Nephron (organoid): Measurements from ENCODE around the gene PIH1D1.
"Not testable (repeated sequence)": the region's sequence is repeated elsewhere in the genome, so short reads cannot be mapped to it uniquely, and the experiment has no call there.

ENCODE experiments used
- H3K27ac Mint-ChIP-seq, 3 experiments: 2 replicates each; pipeline ENCODE4 v1.8.0; 2020; ENCODE audit warnings: mixed read lengths in 3 of 3, mild to moderate bottlenecking in 2 of 3, moderate library complexity in 1 of 3
- H3K27me3 Mint-ChIP-seq: 2 replicates; pipeline ENCODE4 v1.8.0; 2021; ENCODE audit warnings: low read depth, mild to moderate bottlenecking, moderate library complexity, mixed read lengths
- H3K36me3 Mint-ChIP-seq: 2 replicates; pipeline ENCODE4 v1.8.0; 2020; ENCODE audit warnings: low read depth, mixed read lengths
- H3K4me1 Mint-ChIP-seq: 2 replicates; pipeline ENCODE4 v1.8.0; 2020; ENCODE audit warnings: mixed read lengths
- H3K4me3 Mint-ChIP-seq, 3 experiments: 2 replicates each; pipeline ENCODE4 v1.8.0; 2020; ENCODE audit warnings: mild to moderate bottlenecking in 3 of 3, mixed read lengths in 3 of 3, moderate library complexity in 2 of 3
- H3K9me3 Mint-ChIP-seq: 2 replicates; pipeline ENCODE4 v1.8.0; 2020; ENCODE audit warnings: mixed read lengths
- TF ChIP-seq, protein P1 (sequence below), 3 experiments: fragments of 200-600 bp; sonication (generic); IDR thresholded peaks; one replicate each; pipeline ENCODE4 v1.5.0; 2021; ENCODE audit warnings: antibody characterized with exemption in 3 of 3; ENCODE audit not compliant: unreplicated experiment in 3 of 3

The PIH1D1 gene

DNA sequence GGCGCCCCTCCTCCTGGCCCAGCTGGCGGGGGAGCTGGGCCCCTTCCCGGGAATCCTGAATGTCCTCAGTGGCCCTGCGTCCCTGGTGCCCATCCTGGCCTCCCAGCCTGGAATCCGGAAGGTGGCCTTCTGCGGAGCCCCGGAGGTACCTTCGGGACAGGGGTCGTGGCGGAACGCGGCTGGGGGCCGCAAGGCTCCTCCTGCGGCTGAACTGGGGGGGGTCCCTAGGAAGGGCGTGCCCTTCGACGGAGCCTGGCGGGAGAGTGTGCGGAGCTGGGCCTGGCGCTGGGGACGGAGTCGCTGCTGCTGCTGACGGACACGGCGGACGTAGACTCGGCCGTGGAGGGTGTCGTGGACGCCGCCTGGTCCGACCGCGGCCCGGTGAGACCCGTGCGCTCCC lies 10.0 kb upstream of the PIH1D1 start:
- Mint-ChIP-seq H3K36me3 (peaks cover 4% of the 10 kb centered on the region), H3K9me3 (no peaks in the 10 kb centered on the region), H3K4me1 (no peaks in the 10 kb centered on the region), H3K4me3 (no peak overlapping the region), H3K27me3 (no peaks in the 10 kb centered on the region), H3K27ac (no peak overlapping the region)
- TF ChIP-seq, protein P1, sequence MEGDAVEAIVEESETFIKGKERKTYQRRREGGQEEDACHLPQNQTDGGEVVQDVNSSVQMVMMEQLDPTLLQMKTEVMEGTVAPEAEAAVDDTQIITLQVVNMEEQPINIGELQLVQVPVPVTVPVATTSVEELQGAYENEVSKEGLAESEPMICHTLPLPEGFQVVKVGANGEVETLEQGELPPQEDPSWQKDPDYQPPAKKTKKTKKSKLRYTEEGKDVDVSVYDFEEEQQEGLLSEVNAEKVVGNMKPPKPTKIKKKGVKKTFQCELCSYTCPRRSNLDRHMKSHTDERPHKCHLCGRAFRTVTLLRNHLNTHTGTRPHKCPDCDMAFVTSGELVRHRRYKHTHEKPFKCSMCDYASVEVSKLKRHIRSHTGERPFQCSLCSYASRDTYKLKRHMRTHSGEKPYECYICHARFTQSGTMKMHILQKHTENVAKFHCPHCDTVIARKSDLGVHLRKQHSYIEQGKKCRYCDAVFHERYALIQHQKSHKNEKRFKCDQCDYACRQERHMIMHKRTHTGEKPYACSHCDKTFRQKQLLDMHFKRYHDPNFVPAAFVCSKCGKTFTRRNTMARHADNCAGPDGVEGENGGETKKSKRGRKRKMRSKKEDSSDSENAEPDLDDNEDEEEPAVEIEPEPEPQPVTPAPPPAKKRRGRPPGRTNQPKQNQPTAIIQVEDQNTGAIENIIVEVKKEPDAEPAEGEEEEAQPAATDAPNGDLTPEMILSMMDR (IDR thresholded peaks at IDR 0.05; ENCODE audit: unreplicated experiment in 3 of 3), result no peak

DNA sequence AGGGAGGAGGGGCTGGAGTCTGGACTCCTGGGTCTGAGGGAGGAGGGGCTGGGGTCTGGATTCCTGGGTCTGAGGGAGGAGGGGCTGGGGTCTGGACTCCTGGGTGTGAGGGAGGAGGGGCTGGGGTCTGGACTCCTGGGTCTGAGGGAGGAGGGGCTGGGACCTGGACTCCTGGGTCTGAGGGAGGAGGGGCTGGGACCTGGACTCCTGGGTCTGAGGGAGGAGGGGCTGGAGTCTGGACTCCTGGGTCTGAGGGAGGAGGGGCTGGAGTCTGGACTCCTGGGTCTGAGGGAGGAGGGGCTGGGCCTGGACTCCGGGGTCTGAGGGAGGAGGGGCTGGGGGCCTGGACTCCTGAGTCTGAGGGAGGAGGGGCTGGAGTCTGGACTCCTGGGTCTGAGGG lies 9.5 kb upstream of the PIH1D1 start:
- not testable (repeated sequence) for H3K27me3 Mint-ChIP-seq

DNA sequence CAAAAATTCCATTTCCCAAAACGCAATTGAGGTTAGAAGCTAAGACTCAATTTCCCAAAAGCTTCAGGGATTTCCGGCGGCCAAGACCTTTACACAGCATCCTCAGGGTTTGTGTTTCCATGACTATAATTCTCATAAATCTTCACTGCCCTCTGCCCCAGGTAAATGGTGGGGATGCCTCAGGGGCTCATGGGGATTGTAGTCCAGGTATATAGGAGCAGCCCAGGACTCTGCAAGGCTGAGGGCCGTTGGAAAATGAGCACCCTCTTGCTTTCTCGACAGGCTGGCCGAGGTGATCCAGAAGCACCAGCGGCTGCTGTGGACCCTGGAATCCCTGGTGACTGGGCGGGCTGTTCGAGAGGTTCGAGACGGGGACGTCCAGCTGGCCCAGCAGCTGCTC lies 7.8 kb upstream of the PIH1D1 start:
- H3K27ac Mint-ChIP-seq, result no peak overlapping the region
- H3K9me3 Mint-ChIP-seq, result no peaks in the 10 kb centered on the region
- peaks cover 9% of the 10 kb centered on the region for H3K36me3 Mint-ChIP-seq
- TF ChIP-seq, protein P1 (IDR thresholded peaks at IDR 0.05; ENCODE audit: unreplicated experiment in 3 of 3), result no peak
- no peak overlapping the region for H3K4me3 Mint-ChIP-seq
- H3K4me1 Mint-ChIP-seq, result peaks cover 6% of the 10 kb centered on the region
- H3K27me3 Mint-ChIP-seq, result no peaks in the 10 kb centered on the region

More for the DNA sequence above, 9.5 kb upstream of the PIH1D1 start:
- H3K4me1 Mint-ChIP-seq, H3K4me3 Mint-ChIP-seq, H3K9me3 Mint-ChIP-seq, H3K36me3 Mint-ChIP-seq, H3K27ac Mint-ChIP-seq: not testable (repeated sequence)

DNA sequence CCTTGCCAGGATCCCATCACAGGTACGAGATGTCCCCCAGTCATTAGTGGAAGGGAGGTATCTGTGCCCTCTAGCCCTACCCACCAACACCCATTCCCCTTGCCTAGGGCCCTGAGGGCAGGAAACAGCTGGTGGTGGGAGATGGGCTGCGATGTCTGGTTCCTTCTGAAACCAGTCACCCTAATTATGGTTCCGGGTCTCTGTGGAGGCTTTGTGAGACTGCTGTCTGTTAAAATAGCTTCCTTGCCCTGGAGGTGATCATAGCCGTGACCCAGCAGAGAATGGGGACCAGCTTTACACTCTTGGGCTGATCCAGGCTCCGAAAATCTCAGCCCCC lies 6.9 kb upstream of the PIH1D1 start:
- H3K27ac Mint-ChIP-seq, result no peak overlapping the region
- peaks cover 6% of the 10 kb centered on the region for H3K4me1 Mint-ChIP-seq
- no peak overlapping the region for H3K4me3 Mint-ChIP-seq
- TF ChIP-seq, protein P1 (IDR thresholded peaks at IDR 0.05; ENCODE audit: unreplicated experiment in 3 of 3), result no peak
- H3K9me3 Mint-ChIP-seq, result no peaks in the 10 kb centered on the region
- H3K27me3 Mint-ChIP-seq, result no peaks in the 10 kb centered on the region
- peaks cover 9% of the 10 kb centered on the region for H3K36me3 Mint-ChIP-seq

DNA sequence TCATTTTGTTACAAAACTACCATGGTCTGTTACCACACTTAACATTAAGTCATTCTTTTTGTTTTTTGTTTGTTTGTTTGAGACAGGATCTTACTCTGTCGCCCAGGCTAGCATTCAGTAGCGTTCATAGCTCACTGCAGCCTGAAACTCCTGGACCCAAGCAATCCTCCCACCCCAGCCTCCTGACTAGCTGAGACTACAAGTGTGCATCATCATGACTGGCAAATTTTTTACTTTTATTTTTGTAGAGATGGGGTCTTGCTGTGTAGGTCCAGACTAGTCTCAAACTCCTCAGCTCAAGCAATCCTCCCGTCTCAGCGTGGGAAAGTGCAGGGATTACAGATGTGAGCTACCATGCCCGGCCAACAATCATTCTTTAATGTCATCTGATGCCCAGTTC lies 4.7 kb upstream of the PIH1D1 start:
- H3K4me1 Mint-ChIP-seq, result peaks cover 18% of the 10 kb centered on the region

DNA sequence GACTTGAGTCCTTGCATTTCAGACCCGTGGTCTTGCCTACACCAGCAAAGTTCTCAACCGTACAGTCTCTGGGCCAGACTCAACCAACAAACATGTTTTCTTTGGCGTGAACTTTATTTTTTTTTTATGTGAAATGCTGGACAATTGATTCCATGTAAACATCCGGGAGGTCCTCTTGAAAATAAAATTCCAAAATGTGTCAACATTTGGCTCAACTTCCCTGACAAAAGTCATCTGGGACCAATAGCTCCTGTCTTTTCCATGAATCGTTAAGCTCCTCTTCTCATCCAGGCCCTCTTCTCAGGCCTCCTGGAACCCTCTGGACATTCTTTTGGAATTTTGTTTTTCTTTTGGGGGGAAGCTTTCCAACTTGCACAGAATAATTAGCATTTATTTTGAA lies 4.2 kb upstream of the PIH1D1 start:
- H3K4me1 Mint-ChIP-seq, result peaks cover 19% of the 10 kb centered on the region
- no peaks in the 10 kb centered on the region for H3K27me3 Mint-ChIP-seq
- TF ChIP-seq, protein P1 (IDR thresholded peaks at IDR 0.05; ENCODE audit: unreplicated experiment in 3 of 3), result no peak
- peak overlapping the region; percentile 56 to 71 (median 69) for H3K4me3 Mint-ChIP-seq
- H3K27ac Mint-ChIP-seq, result peak overlapping the region; percentile 44 to 93 (median 91)
- H3K9me3 Mint-ChIP-seq, result no peaks in the 10 kb centered on the region
- H3K36me3 Mint-ChIP-seq, result peaks cover 9% of the 10 kb centered on the region

More for the DNA sequence above, 4.7 kb upstream of the PIH1D1 start:
- peaks cover 9% of the 10 kb centered on the region for H3K36me3 Mint-ChIP-seq
- peak overlapping the region; percentile 44 to 93 (median 91) for H3K27ac Mint-ChIP-seq
- peak overlapping the region; percentile 56 to 71 (median 69) for H3K4me3 Mint-ChIP-seq
- TF ChIP-seq, protein P1 (IDR thresholded peaks at IDR 0.05; ENCODE audit: unreplicated experiment in 3 of 3), result no peak
- H3K27me3 Mint-ChIP-seq, result no peaks in the 10 kb centered on the region
- no peaks in the 10 kb centered on the region for H3K9me3 Mint-ChIP-seq
